Neural crest cell (in vitro differentiated cells): ENCODE measurements around the gene CAVIN1. TPM values are rescaled to one million over a fixed set of nuclear protein-coding genes. Genes with fewer than 3 reads are reported as not detected.
"Not testable (repeated sequence)": the region's sequence is repeated elsewhere in the genome, so short reads cannot be mapped to it uniquely, and the experiment has no call there.

Experiments
- DNase-seq: peaks from one replicate; pipeline ENCODE4 v3.0.0; 2021; ENCODE audit warnings: low read depth, mixed read lengths, low spot score
- H3K27ac Mint-ChIP-seq: one replicate; pipeline ENCODE4 v1.8.0; 2021; ENCODE audit warnings: mild to moderate bottlenecking, mixed read lengths; ENCODE audit not compliant: unreplicated experiment
- H3K27me3 Mint-ChIP-seq: 2 replicates; pipeline ENCODE4 v1.8.0; 2021; ENCODE audit warnings: low read depth, mild to moderate bottlenecking, mixed read lengths
- H3K36me3 Mint-ChIP-seq: 2 replicates; pipeline ENCODE4 v1.8.0; 2021; ENCODE audit warnings: low read depth, mild to moderate bottlenecking, mixed read lengths
- H3K4me1 Mint-ChIP-seq: 2 replicates; pipeline ENCODE4 v1.8.0; 2021; ENCODE audit warnings: mixed read lengths
- H3K4me3 Mint-ChIP-seq: one replicate; pipeline ENCODE4 v1.8.0; 2021; ENCODE audit warnings: mild to moderate bottlenecking, mixed read lengths
- H3K9me3 Mint-ChIP-seq: 2 replicates; pipeline ENCODE4 v1.8.0; 2021; ENCODE audit warnings: mixed read lengths
- total RNA-seq: library from RNA; stranded (reverse); gene quantifications from 2 replicates; pipeline ENCODE4 v1.2.1, GENCODE V29; 2021
- TF ChIP-seq, protein P1 (sequence below): fragments of 200-600 bp; sonication (generic); conservative IDR thresholded peaks from 2 replicates; pipeline ENCODE4 v1.5.0; 2021; ENCODE audit warnings: antibody characterized with exemption, mild to moderate bottlenecking

CAVIN1 gene
- total RNA-seq, 1 donor from 2014 or later, result 0.09 TPM

DNA sequence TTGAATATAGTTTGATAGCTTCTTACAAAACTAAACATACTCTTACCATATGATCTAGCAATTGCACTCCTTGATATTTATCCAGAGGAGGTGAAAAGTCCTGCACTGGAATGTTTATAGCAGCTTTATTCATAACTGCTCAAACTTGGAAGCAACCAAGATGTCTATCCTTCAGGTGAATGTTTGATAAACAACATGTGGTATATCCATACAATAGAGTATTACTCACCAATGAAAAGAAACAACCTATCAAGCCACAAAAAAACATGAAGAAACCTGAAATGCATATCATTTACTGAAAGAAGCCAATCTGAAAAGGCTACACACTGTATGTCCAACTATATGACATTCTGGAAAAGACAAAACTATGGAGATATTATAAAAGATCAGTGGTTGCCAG, 50.9 kb downstream of the CAVIN1 start:
- H3K4me1 Mint-ChIP-seq, result peaks cover 8% of the 10 kb centered on the region
- TF ChIP-seq, protein P1, sequence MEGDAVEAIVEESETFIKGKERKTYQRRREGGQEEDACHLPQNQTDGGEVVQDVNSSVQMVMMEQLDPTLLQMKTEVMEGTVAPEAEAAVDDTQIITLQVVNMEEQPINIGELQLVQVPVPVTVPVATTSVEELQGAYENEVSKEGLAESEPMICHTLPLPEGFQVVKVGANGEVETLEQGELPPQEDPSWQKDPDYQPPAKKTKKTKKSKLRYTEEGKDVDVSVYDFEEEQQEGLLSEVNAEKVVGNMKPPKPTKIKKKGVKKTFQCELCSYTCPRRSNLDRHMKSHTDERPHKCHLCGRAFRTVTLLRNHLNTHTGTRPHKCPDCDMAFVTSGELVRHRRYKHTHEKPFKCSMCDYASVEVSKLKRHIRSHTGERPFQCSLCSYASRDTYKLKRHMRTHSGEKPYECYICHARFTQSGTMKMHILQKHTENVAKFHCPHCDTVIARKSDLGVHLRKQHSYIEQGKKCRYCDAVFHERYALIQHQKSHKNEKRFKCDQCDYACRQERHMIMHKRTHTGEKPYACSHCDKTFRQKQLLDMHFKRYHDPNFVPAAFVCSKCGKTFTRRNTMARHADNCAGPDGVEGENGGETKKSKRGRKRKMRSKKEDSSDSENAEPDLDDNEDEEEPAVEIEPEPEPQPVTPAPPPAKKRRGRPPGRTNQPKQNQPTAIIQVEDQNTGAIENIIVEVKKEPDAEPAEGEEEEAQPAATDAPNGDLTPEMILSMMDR, result no peak
- peaks cover 4% of the 10 kb centered on the region for H3K9me3 Mint-ChIP-seq
- no peak overlapping the region for H3K27ac Mint-ChIP-seq
- no peak for DNase-seq
- H3K4me3 Mint-ChIP-seq, result no peak overlapping the region
- no peaks in the 10 kb centered on the region for H3K27me3 Mint-ChIP-seq
- peaks cover 8% of the 10 kb centered on the region for H3K36me3 Mint-ChIP-seq

DNA sequence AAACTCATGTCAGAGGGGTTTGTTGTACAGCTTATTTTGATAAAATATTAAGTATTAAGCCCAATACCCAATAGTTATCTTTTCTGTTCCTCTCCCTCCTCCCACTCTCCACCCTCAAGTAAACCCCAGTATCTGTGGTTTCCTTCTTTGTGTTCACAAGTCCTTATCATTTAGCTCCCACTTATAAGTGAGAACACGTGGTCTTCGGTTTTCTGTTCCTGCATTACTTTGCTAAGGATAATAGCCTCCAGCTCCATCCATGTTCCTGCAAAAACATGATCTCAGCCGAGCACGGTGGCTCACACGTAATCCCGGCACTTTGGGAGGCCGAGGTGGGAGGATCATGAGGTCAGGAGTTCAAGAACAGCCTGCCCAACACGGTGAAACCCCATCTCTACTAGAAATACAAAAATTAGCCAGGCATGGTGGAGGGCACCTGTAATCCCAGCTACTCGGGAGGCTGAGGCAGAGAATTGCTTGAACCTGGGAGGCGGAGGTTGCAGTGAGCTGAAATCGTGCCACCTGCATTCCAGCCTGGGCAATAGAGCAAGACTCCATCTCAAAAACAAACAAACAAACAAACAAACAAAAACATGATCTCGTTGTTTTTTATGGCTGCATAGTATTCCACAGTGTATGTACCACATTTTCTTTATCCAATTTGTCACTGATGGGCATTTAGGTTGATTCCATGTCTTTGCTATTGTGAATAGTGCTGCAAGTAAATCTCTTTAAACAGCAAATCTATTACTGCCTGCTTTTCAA, 54.1 kb downstream of the CAVIN1 start:
- H3K4me3 Mint-ChIP-seq, H3K27ac Mint-ChIP-seq, H3K27me3 Mint-ChIP-seq, DNase-seq, H3K4me1 Mint-ChIP-seq, H3K36me3 Mint-ChIP-seq, H3K9me3 Mint-ChIP-seq: not testable (repeated sequence)

DNA sequence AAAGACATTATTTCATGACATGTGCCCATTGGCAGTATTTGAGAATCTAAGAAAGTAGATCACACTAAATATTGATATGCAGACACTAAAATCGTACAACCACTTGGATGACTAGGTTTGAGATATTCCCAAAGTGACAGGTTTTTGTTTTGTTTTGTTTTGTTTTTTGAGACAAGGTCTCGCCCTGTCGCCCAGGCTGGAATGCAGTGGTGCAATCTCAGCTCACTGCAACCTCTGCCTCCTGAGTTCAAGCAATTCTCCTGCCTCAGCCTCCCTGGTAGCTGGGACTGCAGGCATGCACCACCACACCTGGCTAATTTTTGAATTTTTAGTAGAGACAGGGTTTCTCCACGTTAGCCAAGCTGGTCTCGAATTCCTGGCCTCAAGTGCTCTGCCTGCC, 54.7 kb downstream of the CAVIN1 start:
- not testable (repeated sequence) for H3K27me3 Mint-ChIP-seq, H3K27ac Mint-ChIP-seq, DNase-seq, H3K9me3 Mint-ChIP-seq, H3K4me3 Mint-ChIP-seq, H3K4me1 Mint-ChIP-seq, H3K36me3 Mint-ChIP-seq

DNA sequence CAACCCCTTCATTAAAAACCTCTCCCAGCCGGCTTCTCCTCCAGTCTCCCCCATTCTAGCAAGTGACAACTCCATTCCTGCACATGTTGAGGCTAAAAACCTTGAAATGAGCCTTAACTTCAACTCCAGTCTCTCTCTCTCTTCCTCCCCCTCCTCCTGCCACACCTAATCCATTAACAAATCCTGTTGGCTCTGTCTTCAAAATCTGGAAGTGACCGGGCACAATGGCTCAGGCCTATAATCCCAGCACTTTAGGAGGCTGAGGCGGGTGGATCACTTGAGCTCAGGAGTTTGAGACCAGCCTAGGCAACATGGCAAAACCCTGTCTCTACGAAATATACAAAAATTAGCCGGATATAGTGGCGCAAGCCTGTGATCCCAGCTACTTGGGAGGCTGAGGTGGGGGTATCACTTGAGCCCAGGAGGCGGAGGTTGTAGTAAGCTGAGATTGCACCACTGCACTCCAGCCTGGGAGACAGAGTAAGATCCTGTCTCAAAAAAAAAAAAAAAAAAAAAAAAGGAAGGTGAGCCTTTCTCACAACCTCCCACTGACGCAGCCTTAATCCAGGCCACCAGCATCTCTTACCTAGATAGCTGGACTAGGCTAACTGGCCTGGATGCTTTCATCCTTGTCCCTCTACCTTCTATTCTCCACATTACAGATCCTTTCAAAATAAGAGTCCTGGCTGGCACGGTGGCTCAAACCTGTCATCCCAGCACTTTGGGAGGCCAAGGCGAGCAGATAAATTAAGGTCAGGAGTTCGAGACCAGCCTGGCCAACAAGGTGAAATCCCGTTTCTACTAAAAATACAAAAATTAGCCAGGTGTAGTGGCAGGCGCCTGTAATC, 56.7 kb downstream of the CAVIN1 start:
- not testable (repeated sequence) for H3K9me3 Mint-ChIP-seq, H3K4me3 Mint-ChIP-seq, H3K27me3 Mint-ChIP-seq, H3K36me3 Mint-ChIP-seq, DNase-seq, H3K27ac Mint-ChIP-seq
- peaks cover 28% of the 10 kb centered on the region for H3K4me1 Mint-ChIP-seq

DNA sequence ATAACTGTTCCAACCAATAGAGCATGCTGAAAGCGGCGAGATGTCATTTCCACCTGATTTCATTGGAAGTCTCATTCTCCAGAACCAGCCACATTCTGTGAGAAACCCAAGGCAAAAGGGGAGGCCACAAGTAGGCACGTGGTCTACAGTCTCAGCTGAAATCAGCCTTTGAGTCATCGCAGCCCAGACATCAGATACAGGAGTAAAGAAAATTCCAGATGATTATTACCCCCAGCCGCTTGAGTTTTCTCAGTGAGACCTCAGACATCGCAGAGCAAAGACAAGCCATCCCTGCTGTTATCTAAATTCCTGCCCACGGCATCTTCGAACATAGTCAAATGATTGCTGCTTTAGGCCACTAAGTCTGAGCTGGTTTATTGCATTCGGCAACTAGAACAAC, 57.9 kb downstream of the CAVIN1 start:
- TF ChIP-seq, protein P1, result no peak
- Mint-ChIP-seq H3K27me3 (no peaks in the 10 kb centered on the region), H3K4me3 (no peak overlapping the region), H3K27ac (no peak overlapping the region), H3K9me3 (no peaks in the 10 kb centered on the region), H3K36me3 (no peaks in the 10 kb centered on the region), H3K4me1 (peaks cover 29% of the 10 kb centered on the region)
- DNase-seq, result no peak

DNA sequence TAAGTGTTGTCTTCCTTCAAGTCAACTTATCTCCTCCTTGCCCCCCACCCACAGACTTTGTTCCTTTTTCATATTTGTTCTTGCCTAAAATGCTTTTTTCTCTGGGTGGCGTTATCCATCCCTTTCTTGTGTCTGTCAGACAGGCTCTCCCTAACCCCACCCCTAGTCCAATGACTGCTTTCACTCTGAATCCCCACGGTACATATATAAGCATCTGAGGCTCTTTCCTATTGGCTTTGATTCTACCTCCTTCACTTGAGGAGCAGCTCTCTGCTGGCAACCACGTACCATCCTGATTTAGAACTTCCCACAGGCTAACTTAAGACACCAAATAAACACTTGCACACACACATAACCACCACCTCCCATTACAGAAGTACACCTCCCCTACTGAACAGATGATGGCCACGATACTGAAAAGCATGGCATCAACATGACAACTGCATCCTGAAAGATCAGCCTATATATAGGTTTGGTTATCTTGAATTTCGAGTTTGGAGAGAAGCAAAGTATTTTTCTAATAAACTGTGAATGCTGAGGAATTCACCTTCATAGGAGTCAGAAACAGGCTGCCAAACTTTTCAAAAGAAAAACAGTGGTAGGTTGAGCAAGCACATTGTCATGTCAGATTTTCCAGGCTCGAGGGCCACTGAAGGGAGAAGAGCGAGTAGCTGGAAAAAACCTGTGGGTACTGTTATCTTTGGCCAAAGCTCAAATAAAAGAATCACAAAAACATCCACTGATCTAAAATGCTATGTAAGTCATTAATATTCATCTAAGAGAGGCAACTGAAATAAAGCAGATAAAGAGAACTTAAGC, 59.1 kb downstream of the CAVIN1 start:
- H3K27me3 Mint-ChIP-seq, result no peaks in the 10 kb centered on the region
- H3K4me3 Mint-ChIP-seq, result no peak overlapping the region
- no peaks in the 10 kb centered on the region for H3K9me3 Mint-ChIP-seq
- TF ChIP-seq, protein P1, result no peak
- DNase-seq, result no peak
- H3K36me3 Mint-ChIP-seq, result peaks cover 4% of the 10 kb centered on the region
- H3K4me1 Mint-ChIP-seq, result peaks cover 34% of the 10 kb centered on the region
- no peak overlapping the region for H3K27ac Mint-ChIP-seq
